ENCODE measurements around the gene SIRT5. TPM values are rescaled to one million over a fixed set of nuclear protein-coding genes. Genes with fewer than 3 reads are reported as not detected.

The SIRT5 gene
- total RNA-seq, 1 experiment from 2014 or later, result 10.9 TPM

GRCh38 chr6:13534536-13534935, 39.9 kb upstream of the SIRT5 start:
- ChIA-PET POLR2A (ENCODE audit: unreplicated experiment) (no interaction called here), CTCF (interaction anchor here (0.5 kb wide), 1 partner anchor 1176 kb away, joined by 4 read pairs; no protein-coding TSS in a partner anchor)
- Histone ChIP-seq H4K20me1 (ENCODE audit: low read length) (no peaks in the 10 kb centered on the region), H2AFZ (ENCODE audit: low read length) (no peak overlapping the region), H3K9ac (ENCODE audit: low read length) (no peak overlapping the region), H3K4me2 (ENCODE audit: low read length) (no peak overlapping the region), H3K27ac (ENCODE audit: low read length) (no peak overlapping the region), H3K27me3 (ENCODE audit: low read length) (no peaks in the 10 kb centered on the region), H3K36me3 (ENCODE audit: low read depth, low read length) (no peaks in the 10 kb centered on the region), H3K4me3 (ENCODE audit: low read length) (no peak overlapping the region), H3K9me2 (replicated peaks; ENCODE audit: low read length) (no peaks in the 10 kb centered on the region), H3F3A (ENCODE audit: low read length, unreplicated experiment) (no peaks in the 10 kb centered on the region), H3K9me3 (ENCODE audit: low read length) (no peaks in the 10 kb centered on the region), H3K4me1 (ENCODE audit: insufficient read depth, low read length) (no peaks in the 10 kb centered on the region), H3K79me2 (ENCODE audit: low read length) (no peaks in the 10 kb centered on the region)
- BruUV-seq (replicated peaks), result no TSS peak
- ATAC-seq (no peak), DNase-seq (no peak)
- intact Hi-C loops (cut with micrococcal nuclease), result no loop called here
- TF ChIP-seq EZH2phosphoT487 (IDR thresholded peaks at IDR 0.05; ENCODE audit: borderline replicate concordance, low read length), result no peak
- no peak for TF ChIP-seq CTCF (conservative IDR thresholded peaks at IDR 0.05; ENCODE audit: low read depth, low read length)
- TF ChIP-seq EZH2 (IDR thresholded peaks at IDR 0.05; ENCODE audit: low read length, unreplicated experiment), result no peak

GRCh38 chr6:13535306-13535705, 39.1 kb upstream of the SIRT5 start:
- CTCF ChIA-PET, result no interaction called here
- Histone ChIP-seq H2AFZ (ENCODE audit: low read length) (no peak overlapping the region), H3K9me3 (ENCODE audit: low read length) (no peaks in the 10 kb centered on the region), H3K79me2 (ENCODE audit: low read length) (no peaks in the 10 kb centered on the region), H3K4me1 (ENCODE audit: insufficient read depth, low read length) (no peaks in the 10 kb centered on the region), H3K9me2 (replicated peaks; ENCODE audit: low read length) (no peaks in the 10 kb centered on the region), H3K4me3 (ENCODE audit: low read length) (no peak overlapping the region), H4K20me1 (ENCODE audit: low read length) (no peaks in the 10 kb centered on the region), H3K36me3 (ENCODE audit: low read depth, low read length) (no peaks in the 10 kb centered on the region), H3K27me3 (ENCODE audit: low read length) (no peaks in the 10 kb centered on the region), H3K4me2 (ENCODE audit: low read length) (no peak overlapping the region), H3K9ac (ENCODE audit: low read length) (no peak overlapping the region), H3F3A (ENCODE audit: low read length, unreplicated experiment) (no peaks in the 10 kb centered on the region), H3K27ac (ENCODE audit: low read length) (no peak overlapping the region)
- no TSS peak for BruUV-seq (replicated peaks)
- POLR2A ChIA-PET (ENCODE audit: unreplicated experiment), result no interaction called here
- no peak for ATAC-seq
- intact Hi-C loops (cut with micrococcal nuclease), result loop anchor here (5.0 kb wide), 2 partner anchors 48 to 153 kb away; partner anchors contain the start of gene GFOD1
- TF ChIP-seq EZH2phosphoT487 (IDR thresholded peaks at IDR 0.05; ENCODE audit: borderline replicate concordance, low read length) (no peak), CTCF (conservative IDR thresholded peaks at IDR 0.05; ENCODE audit: low read depth, low read length) (no peak), EZH2 (IDR thresholded peaks at IDR 0.05; ENCODE audit: low read length, unreplicated experiment) (no peak)
- peak; percentile 5 for DNase-seq

GRCh38 chr6:13536796-13537526, 37.4 kb upstream of the SIRT5 start:
- Histone ChIP-seq H3F3A (ENCODE audit: low read length, unreplicated experiment) (no peaks in the 10 kb centered on the region), H2AFZ (ENCODE audit: low read length) (no peak overlapping the region), H3K27ac (ENCODE audit: low read length) (no peak overlapping the region), H3K9me3 (ENCODE audit: low read length) (no peaks in the 10 kb centered on the region), H3K9me2 (replicated peaks; ENCODE audit: low read length) (no peaks in the 10 kb centered on the region), H3K4me2 (ENCODE audit: low read length) (no peak overlapping the region), H3K27me3 (ENCODE audit: low read length) (no peaks in the 10 kb centered on the region), H4K20me1 (ENCODE audit: low read length) (no peaks in the 10 kb centered on the region), H3K4me1 (ENCODE audit: insufficient read depth, low read length) (no peaks in the 10 kb centered on the region), H3K79me2 (ENCODE audit: low read length) (no peaks in the 10 kb centered on the region), H3K36me3 (ENCODE audit: low read depth, low read length) (no peaks in the 10 kb centered on the region), H3K4me3 (ENCODE audit: low read length) (no peak overlapping the region), H3K9ac (ENCODE audit: low read length) (no peak overlapping the region)
- DNase-seq (no peak), ATAC-seq (no peak)
- POLR2A ChIA-PET (ENCODE audit: unreplicated experiment), result no interaction called here
- intact Hi-C loops (cut with micrococcal nuclease), result loop anchor here (5.0 kb wide), 2 partner anchors 50 to 155 kb away; partner anchors contain the start of gene GFOD1
- CTCF ChIA-PET, result interaction anchor here (0.6 to 0.7 kb wide), 2 partner anchors 154 to 200 kb away, joined by 3 to 8 read pairs; no protein-coding TSS in a partner anchor
- TF ChIP-seq EZH2phosphoT487 (IDR thresholded peaks at IDR 0.05; ENCODE audit: borderline replicate concordance, low read length) (no peak), CTCF (conservative IDR thresholded peaks at IDR 0.05; ENCODE audit: low read depth, low read length) (no peak), EZH2 (IDR thresholded peaks at IDR 0.05; ENCODE audit: low read length, unreplicated experiment) (no peak)
- no TSS peak for BruUV-seq (replicated peaks)

Data from PC-3 (cell line).